DND-41 (cell line): ENCODE data around the gene STON2.

Experiments used
- CTCF ChIP-seq: IDR thresholded peaks from 2 replicates; pipeline ENCODE4 v1.5.1; 2012; ENCODE audit warnings: borderline replicate concordance, low read length, moderate library complexity, mild to moderate bottlenecking; ENCODE audit not compliant: poor library complexity, severe bottlenecking; ENCODE audit errors: extremely low read depth
- EZH2 ChIP-seq: IDR thresholded peaks from 3 replicates; pipeline ENCODE4 v1.6.1; 2012; ENCODE audit warnings: borderline replicate concordance, low read depth, mild to moderate bottlenecking, moderate library complexity, low read length, inconsistent platforms; ENCODE audit not compliant: severe bottlenecking

- TF ChIP-seq CTCF: no peak
- TF ChIP-seq EZH2: no peak
These were observed 6.7 kb upstream of the STON2 start for GRCh38 chr14:81406863-81407262.
